Gastrocnemius medialis (tissue), 4 donors: ENCODE results near the gene IFT80. TPM values are rescaled to one million over a fixed set of nuclear protein-coding genes. Genes with fewer than 3 reads are reported as not detected.

Experiments used
- ATAC-seq, 2 donors: fragments of 150-250 bp; one replicate each; pipeline ENCODE4 v1.9.1; 2016
- DNase-seq, 2 donors: peaks; one replicate each; pipeline ENCODE4 v3.0.0-alpha.2; 2019
- H3K27ac ChIP-seq, 4 donors: fragments of 200-600 bp; sonication (generic); 1 replicate in 1 of 4; 2 replicates in 3 of 4; pipeline ENCODE4 v1.5.1; 2016 to 2018; ENCODE audit warnings: mild to moderate bottlenecking in 2 of 4, moderate library complexity in 1 of 4
- H3K27me3 ChIP-seq, 3 donors: fragments of 200-600 bp; sonication (generic) in 2 of 3; 1 replicate in 1 of 3; 2 replicates in 2 of 3; pipeline versions ENCODE4 v1.5.1 to v1.6.0; 2016 to 2019; ENCODE audit warnings: mild to moderate bottlenecking in 1 of 3, moderate library complexity in 1 of 3
- H3K36me3 ChIP-seq, 2 donors: fragments of 200-600 bp; sonication (generic) in 1 of 2; one replicate each; pipeline ENCODE4 v1.5.1; 2017 to 2018
- H3K4me1 ChIP-seq, 2 donors: fragments of 200-600 bp; sonication (generic) in 1 of 2; one replicate each; pipeline ENCODE4 v1.5.1; 2016 to 2017; ENCODE audit warnings: mild to moderate bottlenecking in 2 of 2
- H3K4me3 ChIP-seq, 4 donors: fragments of 200-600 bp; sonication (generic) in 3 of 4; 1 replicate in 1 of 4; 2 replicates in 3 of 4; pipeline ENCODE4 v1.5.1; 2016 to 2019; ENCODE audit warnings: mild to moderate bottlenecking in 2 of 4
- H3K9me3 ChIP-seq, 3 donors: fragments of 200-600 bp; sonication (generic) in 2 of 3; 1 replicate in 1 of 3; 2 replicates in 2 of 3; pipeline ENCODE4 v1.5.1; 2016 to 2019
- POLR2A ChIP-seq, 2 donors: fragments of 450-650 bp; IDR thresholded peaks; one replicate each; pipeline ENCODE4 v1.6.1; 2017; ENCODE audit warnings: antibody characterized with exemption in 2 of 2, mild to moderate bottlenecking in 2 of 2, moderate library complexity in 2 of 2
- in situ Hi-C, 4 donors: fragments of 200-750 bp; cut with MboI; loops; one replicate each; pipeline versions ENCODE4 v1.15.0 to v1.8.0; 2017; ENCODE audit warnings: low sequenced_read_pairs in 4 of 4
- intact Hi-C: fragments of 100-400 bp; cut with DNase I; formaldehyde crosslinking; loops from one replicate; pipeline ENCODE4 v1.15.1; 2023; ENCODE audit warnings: low total_unique reads
- microRNA counts, 2 donors: library from miRNA; unstranded; fragments of <30 nt; microRNA quantifications; one replicate each; lab custom pipeline; 2016
- microRNA-seq, 2 donors: library from miRNA; unstranded; fragments of <30 nt; microRNA quantifications; one replicate each; pipeline ENCODE4, GENCODE V29; 2016; ENCODE audit warnings: borderline replicate concordance in 2 of 2
- total RNA-seq, 4 donors: library from RNA; depleted of rRNA; stranded (reverse); fragments of >200 nt; gene quantifications; one replicate each; pipeline versions ENCODE4 v1.1.0 to v1.2.3, GENCODE V29; 2016
- TF ChIP-seq, protein P1 (sequence below), 5 experiments: fragments of 450-650 bp in 3 of 5; fragments of 200-600 bp in 2 of 5; sonication (generic) in 2 of 5; IDR thresholded peaks in 4 of 5; conservative IDR thresholded peaks in 1 of 5; 1 replicate in 4 of 5; 2 replicates in 1 of 5; pipeline ENCODE4 v1.5.1; 2016 to 2019; ENCODE audit warnings: antibody characterized with exemption in 5 of 5, mild to moderate bottlenecking in 3 of 5, moderate library complexity in 3 of 5

Gene IFT80
- total RNA-seq, 4 donors from 2014 or later, result 3.9 to 7.9 (median 6.0) TPM

DNA sequence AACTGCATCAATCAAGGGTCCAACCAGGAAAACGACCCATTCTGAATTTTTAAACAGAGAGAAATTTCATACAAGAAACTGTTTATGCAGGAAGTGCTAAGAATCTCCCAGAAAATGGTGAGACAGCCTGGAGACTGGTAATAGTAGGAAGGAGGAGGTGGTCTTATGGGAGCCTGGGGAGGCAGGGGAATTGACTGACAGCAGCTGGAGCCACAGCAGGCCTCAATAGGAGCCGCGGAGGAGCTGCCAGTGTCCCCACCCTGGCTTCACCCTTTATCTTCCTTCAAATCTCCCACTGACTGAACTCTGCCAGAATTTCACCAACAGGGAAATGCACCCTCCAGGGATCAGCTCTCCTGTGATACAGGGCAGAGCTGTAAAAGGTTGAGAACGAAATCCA, 181.3 kb downstream of the IFT80 start:
- Histone ChIP-seq H3K27ac (no peak overlapping the region), H3K36me3 (no peaks in the 10 kb centered on the region), H3K4me1 (no peaks in the 10 kb centered on the region), H3K4me3 (no peak overlapping the region), H3K27me3 (peaks cover 0 to 3% (median 0%) of the 10 kb centered on the region in 3 donors), H3K9me3 (no peaks in the 10 kb centered on the region)
- DNase-seq (no peak), ATAC-seq (no peak)
- in situ Hi-C loops, result no loop called here
- TF ChIP-seq POLR2A (IDR thresholded peaks at IDR 0.05), result no peak
- TF ChIP-seq, protein P1, sequence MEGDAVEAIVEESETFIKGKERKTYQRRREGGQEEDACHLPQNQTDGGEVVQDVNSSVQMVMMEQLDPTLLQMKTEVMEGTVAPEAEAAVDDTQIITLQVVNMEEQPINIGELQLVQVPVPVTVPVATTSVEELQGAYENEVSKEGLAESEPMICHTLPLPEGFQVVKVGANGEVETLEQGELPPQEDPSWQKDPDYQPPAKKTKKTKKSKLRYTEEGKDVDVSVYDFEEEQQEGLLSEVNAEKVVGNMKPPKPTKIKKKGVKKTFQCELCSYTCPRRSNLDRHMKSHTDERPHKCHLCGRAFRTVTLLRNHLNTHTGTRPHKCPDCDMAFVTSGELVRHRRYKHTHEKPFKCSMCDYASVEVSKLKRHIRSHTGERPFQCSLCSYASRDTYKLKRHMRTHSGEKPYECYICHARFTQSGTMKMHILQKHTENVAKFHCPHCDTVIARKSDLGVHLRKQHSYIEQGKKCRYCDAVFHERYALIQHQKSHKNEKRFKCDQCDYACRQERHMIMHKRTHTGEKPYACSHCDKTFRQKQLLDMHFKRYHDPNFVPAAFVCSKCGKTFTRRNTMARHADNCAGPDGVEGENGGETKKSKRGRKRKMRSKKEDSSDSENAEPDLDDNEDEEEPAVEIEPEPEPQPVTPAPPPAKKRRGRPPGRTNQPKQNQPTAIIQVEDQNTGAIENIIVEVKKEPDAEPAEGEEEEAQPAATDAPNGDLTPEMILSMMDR (IDR thresholded peaks at IDR 0.05 in 4 of 5, conservative IDR thresholded peaks at IDR 0.05 in 1 of 5), result no peak
- intact Hi-C loops, result no loop called here

DNA sequence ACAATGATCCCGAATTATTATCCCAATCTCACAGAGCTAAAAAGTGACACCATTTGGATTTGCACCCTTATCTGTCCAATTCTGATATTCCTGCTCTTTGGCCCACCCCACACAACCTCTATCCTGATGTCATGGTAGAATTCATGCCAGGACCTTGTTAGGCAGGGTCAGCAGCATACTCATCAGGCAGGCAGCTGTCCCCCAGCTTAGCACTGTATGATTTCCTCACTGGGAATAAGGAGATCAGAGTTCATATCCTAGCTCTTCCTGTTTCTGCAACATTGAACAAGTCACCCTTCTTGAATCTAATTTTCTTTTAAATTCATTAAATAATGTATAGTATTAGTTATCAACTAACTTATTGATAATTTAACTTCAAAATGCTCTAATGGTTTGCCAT, 185.8 kb downstream of the IFT80 start:
- DNase-seq (no peak), ATAC-seq (no peak)
- no peaks in the 10 kb centered on the region for H3K9me3 ChIP-seq
- intact Hi-C loops, result no loop called here
- H3K27ac ChIP-seq, result no peak overlapping the region
- H3K27me3 ChIP-seq, result peaks cover 0 to 3% (median 0%) of the 10 kb centered on the region in 3 donors
- TF ChIP-seq, protein P1 (IDR thresholded peaks at IDR 0.05 in 4 of 5, conservative IDR thresholded peaks at IDR 0.05 in 1 of 5), result no peak
- TF ChIP-seq POLR2A (IDR thresholded peaks at IDR 0.05), result no peak
- H3K4me1 ChIP-seq, result no peaks in the 10 kb centered on the region
- no peak overlapping the region for H3K4me3 ChIP-seq
- in situ Hi-C loops, result no loop called here
- no peaks in the 10 kb centered on the region for H3K36me3 ChIP-seq

DNA sequence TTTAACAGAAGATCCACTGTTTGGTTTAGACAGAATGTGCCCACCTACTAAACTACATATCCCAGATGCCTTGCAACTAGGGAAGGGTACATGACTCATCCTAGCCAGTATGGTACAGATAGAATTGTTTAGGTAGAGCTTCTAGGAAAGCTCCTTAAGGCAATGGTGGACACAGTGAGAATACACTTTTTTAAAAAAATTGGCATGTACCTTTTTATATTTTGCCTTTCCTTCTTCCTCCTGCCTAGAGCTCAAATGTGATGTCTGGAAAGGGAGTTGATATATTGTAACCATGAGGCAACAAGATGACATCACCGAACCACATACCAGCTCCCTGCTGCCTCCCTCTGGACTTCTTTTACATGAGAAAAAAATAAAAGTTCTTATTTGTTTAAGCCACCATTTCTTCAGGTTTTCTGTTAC, 188.2 kb downstream of the IFT80 start:
- TF ChIP-seq POLR2A (IDR thresholded peaks at IDR 0.05), result no peak
- TF ChIP-seq, protein P1 (IDR thresholded peaks at IDR 0.05 in 4 of 5, conservative IDR thresholded peaks at IDR 0.05 in 1 of 5), result no peak
- ATAC-seq, result no peak

DNA sequence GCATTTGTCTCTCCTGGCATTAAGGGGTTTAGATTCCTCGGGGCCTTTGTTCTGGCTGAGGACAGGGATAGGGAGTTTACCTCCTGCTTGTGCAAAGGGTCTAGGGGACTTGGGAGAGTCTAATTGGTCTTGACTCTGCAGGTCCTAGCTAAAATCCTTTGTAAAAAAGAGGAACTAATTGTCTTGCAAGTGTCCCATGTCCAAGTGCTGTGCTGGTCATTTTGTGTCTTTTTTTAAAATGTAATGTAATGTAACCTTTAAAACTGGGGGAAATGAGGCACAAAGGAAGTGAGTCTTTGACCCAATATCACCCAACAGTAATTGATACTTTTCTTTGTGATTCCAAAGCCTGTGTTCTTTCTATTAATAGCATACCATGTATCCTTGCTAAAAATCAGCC, 188.7 kb downstream of the IFT80 start:
- no peak overlapping the region for H3K27ac ChIP-seq

More for the DNA sequence above, 188.2 kb downstream of the IFT80 start:
- Histone ChIP-seq H3K27ac (no peak overlapping the region), H3K36me3 (no peaks in the 10 kb centered on the region), H3K9me3 (no peaks in the 10 kb centered on the region), H3K27me3 (no peaks in the 10 kb centered on the region), H3K4me3 (no peak overlapping the region), H3K4me1 (no peaks in the 10 kb centered on the region)
- DNase-seq, result no peak
- intact Hi-C loops (no loop called here), in situ Hi-C loops (no loop called here)

More for the DNA sequence above, 188.7 kb downstream of the IFT80 start:
- Histone ChIP-seq H3K27me3 (no peaks in the 10 kb centered on the region), H3K9me3 (no peaks in the 10 kb centered on the region), H3K4me3 (no peak overlapping the region), H3K4me1 (no peaks in the 10 kb centered on the region), H3K36me3 (no peaks in the 10 kb centered on the region)
- ATAC-seq (no peak), DNase-seq (no peak)
- intact Hi-C loops (no loop called here), in situ Hi-C loops (no loop called here)
- TF ChIP-seq, protein P1 (IDR thresholded peaks at IDR 0.05 in 4 of 5, conservative IDR thresholded peaks at IDR 0.05 in 1 of 5), result no peak
- TF ChIP-seq POLR2A (IDR thresholded peaks at IDR 0.05), result no peak

MicroRNAs encoded within 50 kb of the gene (microRNA counts, 767-probe panel; counts per million panel counts)
- 8,599 to 8,821 counts per million in 2 donors for microRNA hsa-miR-15b-5p (lab: Ali Mortazavi, UCI)

Small RNAs within 50 kb of the gene (microRNA-seq; reads per million reads assigned to microRNA genes)
- gene MIR15B (416 to 455 reads per million in 2 donors), gene MIR16-2 (226 to 277 reads per million in 2 donors)

Other genes starting within 250 kb of the IFT80 start
- under 1 TPM in 1 of 4 donors, not detected in 3; 0.10 TPM for gene C3orf80, start 173.8 kb downstream of the IFT80 start, total RNA-seq
- gene SMC4, start 425 bp upstream of the IFT80 start, total RNA-seq, result 10 to 100 TPM in 3 of 4 donors, 1 to 10 TPM in 1; 7.2 to 24.3 (median 14.7) TPM
- gene TRIM59, start 50.6 kb upstream of the IFT80 start, total RNA-seq, result under 1 TPM; 0.13 to 0.55 (median 0.46) TPM
- gene KPNA4, start 166.3 kb upstream of the IFT80 start, total RNA-seq, result 100 to 1,000 TPM in 1 of 4 donors, 10 to 100 TPM in 3; 78.9 to 126 (median 86.0) TPM